ENCODE data around the gene PHC3. TPM values are rescaled to one million over a fixed set of nuclear protein-coding genes. Genes with fewer than 3 reads are reported as not detected.

Gene PHC3
- total and polyA plus RNA-seq, 2 of the 13 experiments (the other 11 are each of a cell fraction or from before 2014, with no cell fraction given), result 24.1 to 49.0 TPM

- no peak for TF ChIP-seq TRAFD1 (CRISPR knock-in tag; IDR thresholded peaks at IDR 0.05; ENCODE audit: borderline replicate concordance)
- no peak; the same call in 1 of the 2 replicates for TF ChIP-seq ZNF292 (CRISPR knock-in tag; IDR thresholded peaks at IDR 0.05; ENCODE audit: borderline replicate concordance, low read depth)
- TF ChIP-seq FOXK2 (IDR thresholded peaks at IDR 0.05), result peak; percentile 100
- no peak for TF ChIP-seq FOXP1 (IDR thresholded peaks at IDR 0.05)
- TF ChIP-seq FOXP1 (CRISPR knock-in tag; IDR thresholded peaks at IDR 0.05), result no peak; the same call in 1 of the 2 replicates
- TF ChIP-seq HCFC1 (IDR thresholded peaks at IDR 0.05; ENCODE audit: low read depth, low read length), result peak; percentile 64; the same call in 1 of the 2 replicates
- TF ChIP-seq ZNF143 (CRISPR knock-in tag; IDR thresholded peaks at IDR 0.05), result peak; percentile 95
- TF ChIP-seq GATA4 (IDR thresholded peaks at IDR 0.05; ENCODE audit: borderline replicate concordance, low read depth), result no peak
- no peak for TF ChIP-seq SNRNP70 (IDR thresholded peaks at IDR 0.05; ENCODE audit: low read depth, low read length)
- TF ChIP-seq RAD51 (IDR thresholded peaks at IDR 0.05; ENCODE audit: borderline replicate concordance), result no peak
- no peak for TF ChIP-seq NR2F2 (IDR thresholded peaks at IDR 0.05; ENCODE audit: borderline replicate concordance, low read depth)
- TF ChIP-seq RAD21 (CRISPR knock-in tag; IDR thresholded peaks at IDR 0.05), result peak; percentile 18; the same call in 1 of the 2 replicates
- TF ChIP-seq TFE3 (CRISPR knock-in tag; IDR thresholded peaks at IDR 0.05), result 0 out of 2 replicates have a peak, but pooled peaks have one; percentile 10
- no peak for TF ChIP-seq MLX (CRISPR knock-in tag; IDR thresholded peaks at IDR 0.05)
- TF ChIP-seq KLF6 (CRISPR knock-in tag; IDR thresholded peaks at IDR 0.05), result 0 out of 2 replicates have a peak, but pooled peaks have one; percentile 40
- TF ChIP-seq ZSCAN9 (CRISPR knock-in tag; IDR thresholded peaks at IDR 0.05; ENCODE audit: borderline replicate concordance), result no peak; the same call in 1 of the 2 replicates
- TF ChIP-seq RORA (CRISPR knock-in tag; IDR thresholded peaks at IDR 0.05), result no peak
- no peak for TF ChIP-seq DDIT3 (CRISPR knock-in tag; IDR thresholded peaks at IDR 0.05)
- peak; percentile 69; the same call in 1 of the 2 replicates for TF ChIP-seq ZNF782 (CRISPR knock-in tag; IDR thresholded peaks at IDR 0.05; ENCODE audit: borderline replicate concordance)
- TF ChIP-seq TARDBP (CRISPR knock-in tag; IDR thresholded peaks at IDR 0.05), result peak; percentile 70
- TF ChIP-seq TEAD2 (CRISPR knock-in tag; IDR thresholded peaks at IDR 0.05), result no peak
- no peak for TF ChIP-seq CBX5 (CRISPR knock-in tag; IDR thresholded peaks at IDR 0.05; ENCODE audit: borderline replicate concordance)
- no peak; the same call in 1 of the 2 replicates for TF ChIP-seq ZNF333 (CRISPR knock-in tag; IDR thresholded peaks at IDR 0.05; ENCODE audit: borderline replicate concordance)
- TF ChIP-seq PAF1 (CRISPR knock-in tag; IDR thresholded peaks at IDR 0.05), result no peak
- TF ChIP-seq RNF2 (conservative IDR thresholded peaks at IDR 0.05; ENCODE audit: low read depth), result 0 out of 2 replicates have a peak, but pooled peaks have one; percentile 35
- TF ChIP-seq NFE2L1 (CRISPR knock-in tag; IDR thresholded peaks at IDR 0.05; ENCODE audit: borderline replicate concordance), result no peak
- TF ChIP-seq CCAR2 (optimal IDR thresholded peaks at IDR 0.05; ENCODE audit: low read depth, low read length), result no peak
Measured at GRCh38 chr3:170221924-170222646, 40.6 kb upstream of the PHC3 start, which contains the start of gene PRKCI (continued).
